Common myeloid progenitor, CD34-positive (primary cell): ENCODE data around the gene SMAP1.

ENCODE experiments used
- CTCF ChIA-PET: fragments of 350-600 bp; sonication (Branson Sonifier 250); formaldehyde crosslinking; loops from one replicate; lab custom pipeline; 2021; ENCODE audit warnings: antibody characterized with exemption; lab: Charles Lee
- POLR2A ChIA-PET: fragments of 350-600 bp; sonication (Branson Sonifier 250); formaldehyde crosslinking; loops from one replicate; lab custom pipeline; 2021; ENCODE audit warnings: antibody characterized with exemption; lab: Charles Lee
- DNase-seq, 3 donors: peaks; one replicate each; pipeline versions ENCODE4 v3.0.0 to v3.0.0-alpha.2; 2013
- H3K27ac ChIP-seq, 2 experiments: 1 replicate in 1 of 2; 2 replicates in 1 of 2; pipeline ENCODE4 v1.7.0; 2013; ENCODE audit warnings: inconsistent platforms in 2 of 2, low read length in 2 of 2, mild to moderate bottlenecking in 2 of 2, low read depth in 1 of 2, moderate library complexity in 1 of 2; ENCODE audit not compliant: severe bottlenecking in 2 of 2, insufficient read depth in 1 of 2, poor library complexity in 1 of 2
- H3K27me3 ChIP-seq, 5 experiments: replicated peaks in 2 of 5; 1 replicate in 3 of 5; 2 replicates in 2 of 5; pipeline versions ENCODE4 v1.6.1 to v1.7.0; 2013; ENCODE audit warnings: low read length in 4 of 5, mild to moderate bottlenecking in 2 of 5, moderate library complexity in 2 of 5, inconsistent platforms in 1 of 5; ENCODE audit not compliant: insufficient read depth in 5 of 5, control insufficient read depth in 4 of 5
- H3K36me3 ChIP-seq, 4 experiments: 1 replicate in 2 of 4; 2 replicates in 2 of 4; pipeline versions ENCODE4 v1.6.1 to v1.7.0; 2013; ENCODE audit warnings: low read length in 3 of 4, control low read depth in 1 of 4, mild to moderate bottlenecking in 1 of 4; ENCODE audit not compliant: control insufficient read depth in 4 of 4, insufficient read depth in 4 of 4
- H3K4me1 ChIP-seq, 4 experiments: 1 replicate in 3 of 4; 2 replicates in 1 of 4; pipeline versions ENCODE4 v1.6.1 to v1.7.1; 2013; ENCODE audit warnings: low read length in 3 of 4, mild to moderate bottlenecking in 3 of 4, control low read depth in 1 of 4, inconsistent platforms in 1 of 4, moderate library complexity in 1 of 4; ENCODE audit not compliant: control insufficient read depth in 4 of 4, insufficient read depth in 4 of 4; ENCODE audit errors: control extremely low read depth in 1 of 4
- H3K4me3 ChIP-seq, 7 experiments: 1 replicate in 4 of 7; 2 replicates in 3 of 7; pipeline versions ENCODE4 v1.5.1 to v1.7.0; 2013; ENCODE audit warnings: mild to moderate bottlenecking in 7 of 7, low read length in 6 of 7, moderate library complexity in 6 of 7, inconsistent platforms in 2 of 7, low read depth in 2 of 7, control low read depth in 1 of 7; ENCODE audit not compliant: insufficient read depth in 4 of 7, control insufficient read depth in 1 of 7; ENCODE audit errors: extremely low read depth in 1 of 7
- H3K9me3 ChIP-seq, 5 experiments: 1 replicate in 4 of 5; 2 replicates in 1 of 5; pipeline versions ENCODE4 v1.6.1 to v1.7.1; 2013; ENCODE audit warnings: low read length in 4 of 5, mild to moderate bottlenecking in 2 of 5, inconsistent platforms in 1 of 5, low read depth in 1 of 5, moderate library complexity in 1 of 5; ENCODE audit not compliant: control insufficient read depth in 4 of 5, insufficient read depth in 2 of 5; ENCODE audit errors: control extremely low read depth in 1 of 5
- whole genome bisulfite sequencing: methylation state at CpG from one replicate; pipeline ENCODE4 v1.1.5; 2013; ENCODE audit not compliant: insufficient coverage; 5-methylcytosine and 5-hydroxymethylcytosine counted together

SMAP1 gene

GRCh38 chr6:70843328-70843918 lies 175.7 kb downstream of the SMAP1 start:
- Histone ChIP-seq H3K4me3 (no peak overlapping the region), H3K4me1 (peaks cover 0 to 4% (median 0%) of the 10 kb centered on the region in 4 experiments), H3K36me3 (peaks cover 0 to 5% (median 4%) of the 10 kb centered on the region in 4 experiments), H3K27ac (no peak overlapping the region), H3K9me3 (no peaks in the 10 kb centered on the region), H3K27me3 (no peaks in the 10 kb centered on the region)
- CTCF ChIA-PET, result no interaction called here
- POLR2A ChIA-PET, result no interaction called here
- DNase-seq, result no peak
- WGBS, result 100% methylated on average over 4 of the region's 4 CpGs

- Histone ChIP-seq H3K4me3 (no peak overlapping the region), H3K27me3 (no peaks in the 10 kb centered on the region), H3K27ac (no peak overlapping the region), H3K4me1 (peaks cover 0 to 4% (median 0%) of the 10 kb centered on the region in 4 experiments), H3K36me3 (peaks cover 0 to 5% (median 4%) of the 10 kb centered on the region in 4 experiments), H3K9me3 (no peaks in the 10 kb centered on the region)
- no peak for DNase-seq
- no CpG with 5 or more reads among the region's 1 CpG for WGBS
- CTCF ChIA-PET, result interaction anchor here (0.7 kb wide), 1 partner anchor 15 kb away, joined by 3 read pairs; no protein-coding TSS in a partner anchor
- POLR2A ChIA-PET, result no interaction called here
Measured at GRCh38 chr6:70844301-70844700, 176.6 kb downstream of the SMAP1 start.

- H3K27ac ChIP-seq, result no peak overlapping the region
- H3K4me3 ChIP-seq, result no peak overlapping the region
- WGBS, result 97% methylated on average over 6 of the region's 8 CpGs
- H3K36me3 ChIP-seq, result peaks cover 0 to 5% (median 4%) of the 10 kb centered on the region in 4 experiments
- no peaks in the 10 kb centered on the region for H3K9me3 ChIP-seq
- no peak for DNase-seq
- POLR2A ChIA-PET, result no interaction called here
- no peaks in the 10 kb centered on the region for H3K4me1 ChIP-seq
- H3K27me3 ChIP-seq, result no peaks in the 10 kb centered on the region
- CTCF ChIA-PET, result no interaction called here
Measured at GRCh38 chr6:70846207-70846835, 178.6 kb downstream of the SMAP1 start.

GRCh38 chr6:70847106-70848084 lies 179.7 kb downstream of the SMAP1 start:
- no peak overlapping the region for H3K27ac ChIP-seq
- peak in 2 of 3 donors; percentile 4 to 9 for DNase-seq
- no CpG with 5 or more reads among the region's 4 CpGs for WGBS
- no peak overlapping the region for H3K4me3 ChIP-seq
- peaks cover 0 to 5% (median 4%) of the 10 kb centered on the region in 4 experiments for H3K36me3 ChIP-seq
- no peaks in the 10 kb centered on the region for H3K4me1 ChIP-seq
- no peaks in the 10 kb centered on the region for H3K9me3 ChIP-seq
- H3K27me3 ChIP-seq, result no peaks in the 10 kb centered on the region
- ChIA-PET CTCF (interaction anchor here (1.0 kb wide), 1 partner anchor 9 kb away, joined by 3 read pairs; no protein-coding TSS in a partner anchor), POLR2A (no interaction called here)

GRCh38 chr6:70849348-70850069 lies 181.8 kb downstream of the SMAP1 start:
- Histone ChIP-seq H3K36me3 (peaks cover 0 to 7% (median 4%) of the 10 kb centered on the region in 4 experiments), H3K27ac (no peak overlapping the region), H3K4me1 (no peaks in the 10 kb centered on the region), H3K27me3 (no peaks in the 10 kb centered on the region), H3K9me3 (no peaks in the 10 kb centered on the region), H3K4me3 (no peak overlapping the region)
- ChIA-PET POLR2A (no interaction called here), CTCF (no interaction called here)
- peak in 1 of 3 donors; percentile 13 for DNase-seq
- WGBS, result 100% methylated on average over 1 of the region's 1 CpG

- ChIA-PET CTCF (no interaction called here), POLR2A (no interaction called here)
- DNase-seq, result no peak
- Histone ChIP-seq H3K9me3 (no peaks in the 10 kb centered on the region), H3K27me3 (no peaks in the 10 kb centered on the region), H3K27ac (no peak overlapping the region), H3K4me1 (no peaks in the 10 kb centered on the region), H3K4me3 (no peak overlapping the region), H3K36me3 (peaks cover 0 to 2% (median under 1%) of the 10 kb centered on the region in 4 experiments)
Measured at GRCh38 chr6:70852667-70853246, 185.1 kb downstream of the SMAP1 start.
